Measurements from ENCODE around the gene HAGH. TPM values are rescaled to one million over a fixed set of nuclear protein-coding genes. Genes with fewer than 3 reads are reported as not detected.

The HAGH gene
- total RNA-seq, 1 experiment from 2014 or later = 48.2 TPM

DNA sequence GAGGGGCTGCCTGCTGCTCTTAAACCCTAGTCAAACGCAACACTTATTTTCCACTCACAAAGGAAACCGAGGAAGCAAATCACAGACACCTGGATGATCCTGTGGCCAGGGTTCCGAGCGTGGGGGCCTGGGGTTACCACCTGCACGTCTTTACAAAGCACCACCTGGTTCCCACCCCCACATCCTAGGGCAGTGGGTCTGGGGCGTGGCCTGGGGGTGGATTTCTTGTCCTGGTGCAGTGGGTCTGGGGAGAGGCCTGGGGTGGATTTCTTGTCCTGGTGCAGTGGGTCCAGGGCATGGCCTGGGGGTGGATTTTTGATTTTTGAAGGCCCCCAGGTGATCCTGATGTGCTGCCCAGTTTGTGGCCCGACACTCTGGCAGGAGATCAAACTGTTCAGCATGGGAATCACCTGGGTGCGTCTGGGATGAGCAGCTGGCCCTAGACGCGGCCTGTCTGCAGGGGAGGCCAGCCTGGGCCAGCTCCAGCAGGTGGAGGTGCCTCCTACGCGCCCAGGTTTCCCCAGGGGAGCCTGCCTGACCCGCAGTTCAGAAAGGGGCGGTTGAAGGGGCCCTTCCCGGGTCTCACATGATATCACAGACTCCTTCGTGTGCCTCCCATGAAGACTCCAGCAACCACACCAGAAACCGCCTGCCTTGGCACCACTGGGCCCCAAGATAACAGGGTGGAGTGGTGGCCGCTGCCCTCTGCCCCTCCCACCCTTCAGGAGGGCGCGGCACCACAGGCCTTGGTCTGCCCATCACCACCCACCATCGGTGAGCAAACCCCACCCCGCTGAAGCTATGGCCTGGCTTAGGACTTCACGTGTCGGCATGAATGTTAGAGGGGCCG lies 6.3 kb downstream of the HAGH start:
- no peak overlapping the region for H3K4me3 Mint-ChIP-seq (ENCODE audit: low read depth, unreplicated experiment)
- H3K27me3 Mint-ChIP-seq (ENCODE audit: unreplicated experiment) = no peaks in the 10 kb centered on the region
- BruUV-seq (replicated peaks) = no TSS peak
- TF ChIP-seq, protein P1, sequence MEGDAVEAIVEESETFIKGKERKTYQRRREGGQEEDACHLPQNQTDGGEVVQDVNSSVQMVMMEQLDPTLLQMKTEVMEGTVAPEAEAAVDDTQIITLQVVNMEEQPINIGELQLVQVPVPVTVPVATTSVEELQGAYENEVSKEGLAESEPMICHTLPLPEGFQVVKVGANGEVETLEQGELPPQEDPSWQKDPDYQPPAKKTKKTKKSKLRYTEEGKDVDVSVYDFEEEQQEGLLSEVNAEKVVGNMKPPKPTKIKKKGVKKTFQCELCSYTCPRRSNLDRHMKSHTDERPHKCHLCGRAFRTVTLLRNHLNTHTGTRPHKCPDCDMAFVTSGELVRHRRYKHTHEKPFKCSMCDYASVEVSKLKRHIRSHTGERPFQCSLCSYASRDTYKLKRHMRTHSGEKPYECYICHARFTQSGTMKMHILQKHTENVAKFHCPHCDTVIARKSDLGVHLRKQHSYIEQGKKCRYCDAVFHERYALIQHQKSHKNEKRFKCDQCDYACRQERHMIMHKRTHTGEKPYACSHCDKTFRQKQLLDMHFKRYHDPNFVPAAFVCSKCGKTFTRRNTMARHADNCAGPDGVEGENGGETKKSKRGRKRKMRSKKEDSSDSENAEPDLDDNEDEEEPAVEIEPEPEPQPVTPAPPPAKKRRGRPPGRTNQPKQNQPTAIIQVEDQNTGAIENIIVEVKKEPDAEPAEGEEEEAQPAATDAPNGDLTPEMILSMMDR (IDR thresholded peaks at IDR 0.05; ENCODE audit: unreplicated experiment) = no peak
- no peak for DNase-seq
- H3K36me3 Mint-ChIP-seq (ENCODE audit: insufficient read depth, unreplicated experiment) = peaks cover 27% of the 10 kb centered on the region
- CTCF ChIA-PET = interaction anchor here (0.6 kb wide), 1 partner anchor 191 kb away, joined by 5 read pairs; no protein-coding TSS in a partner anchor
- H3K9me3 Mint-ChIP-seq (ENCODE audit: low read depth, unreplicated experiment) = no peaks in the 10 kb centered on the region
- no peak overlapping the region for H3K27ac Mint-ChIP-seq (ENCODE audit: unreplicated experiment)
- H3K4me1 Mint-ChIP-seq (ENCODE audit: low read depth, unreplicated experiment) = no peaks in the 10 kb centered on the region
- intact Hi-C loops (cut with micrococcal nuclease; ENCODE audit: unreplicated experiment) = no loop called here

DNA sequence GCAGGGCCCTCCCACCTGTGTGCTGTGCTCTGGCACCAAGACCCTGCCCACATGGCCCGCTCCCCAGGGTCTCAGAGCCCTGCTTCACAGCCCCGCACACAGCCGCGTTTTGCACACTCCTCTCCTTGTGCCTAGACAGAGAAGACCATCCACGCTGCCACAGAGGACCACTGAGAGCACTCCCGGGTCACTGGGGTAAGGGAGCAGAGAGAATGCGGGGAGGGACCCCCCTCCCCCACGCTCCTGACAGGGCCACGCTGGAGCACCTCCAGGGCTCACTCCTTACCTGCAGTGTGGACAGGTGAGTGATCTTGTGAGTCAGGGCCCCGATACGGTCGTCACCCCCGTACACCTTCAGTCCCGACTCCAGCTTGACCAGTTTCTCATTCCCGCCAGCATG lies 7.0 kb downstream of the HAGH start:
- intact Hi-C loops (cut with micrococcal nuclease; ENCODE audit: unreplicated experiment) = no loop called here
- no peak overlapping the region for H3K27ac Mint-ChIP-seq (ENCODE audit: unreplicated experiment)
- no TSS peak for BruUV-seq (replicated peaks)
- CTCF ChIA-PET = interaction anchor here (0.6 kb wide), 1 partner anchor 192 kb away, joined by 5 read pairs; no protein-coding TSS in a partner anchor
- H3K27me3 Mint-ChIP-seq (ENCODE audit: unreplicated experiment) = no peaks in the 10 kb centered on the region
- H3K9me3 Mint-ChIP-seq (ENCODE audit: low read depth, unreplicated experiment) = no peaks in the 10 kb centered on the region
- no peaks in the 10 kb centered on the region for H3K4me1 Mint-ChIP-seq (ENCODE audit: low read depth, unreplicated experiment)
- DNase-seq = no peak
- peaks cover 28% of the 10 kb centered on the region for H3K36me3 Mint-ChIP-seq (ENCODE audit: insufficient read depth, unreplicated experiment)
- no peak overlapping the region for H3K4me3 Mint-ChIP-seq (ENCODE audit: low read depth, unreplicated experiment)
- TF ChIP-seq, protein P1 (IDR thresholded peaks at IDR 0.05; ENCODE audit: unreplicated experiment) = no peak

DNA sequence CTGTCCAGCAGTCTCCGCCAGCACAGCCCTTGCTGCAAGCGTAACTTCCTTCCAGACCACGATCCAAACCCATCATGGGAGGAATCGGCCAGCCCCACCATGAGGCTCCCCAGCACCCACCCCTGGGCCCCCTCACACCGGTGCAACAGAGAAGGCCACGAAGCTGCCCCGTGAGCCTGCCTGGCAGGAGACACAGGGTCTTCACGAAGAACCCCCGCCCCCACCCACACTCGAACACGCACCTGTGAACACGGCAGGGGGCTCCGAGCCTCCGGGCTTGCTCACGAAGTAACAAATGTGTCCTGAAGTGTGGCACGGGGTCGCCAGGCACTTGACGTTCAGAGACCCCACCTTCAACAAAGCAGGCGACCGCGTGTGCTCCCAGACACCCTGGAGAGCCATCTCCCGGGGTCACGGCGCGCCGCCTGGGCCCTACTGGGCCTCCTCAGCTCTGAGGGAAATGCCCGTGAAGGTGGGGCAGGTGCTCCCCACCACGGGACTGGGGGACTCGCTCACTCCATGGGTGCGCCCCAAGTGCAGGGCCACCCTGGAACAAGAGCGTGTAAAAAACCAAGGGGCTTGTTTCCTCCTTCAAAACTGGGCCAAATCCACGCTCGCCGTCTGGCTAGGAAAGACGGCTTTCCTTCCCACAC lies 7.6 kb downstream of the HAGH start:
- Mint-ChIP-seq H3K36me3 (ENCODE audit: insufficient read depth, unreplicated experiment) (peaks cover 24% of the 10 kb centered on the region), H3K9me3 (ENCODE audit: low read depth, unreplicated experiment) (no peaks in the 10 kb centered on the region), H3K4me3 (ENCODE audit: low read depth, unreplicated experiment) (no peak overlapping the region), H3K27ac (ENCODE audit: unreplicated experiment) (no peak overlapping the region), H3K27me3 (ENCODE audit: unreplicated experiment) (no peaks in the 10 kb centered on the region), H3K4me1 (ENCODE audit: low read depth, unreplicated experiment) (no peaks in the 10 kb centered on the region)
- TF ChIP-seq, protein P1 (IDR thresholded peaks at IDR 0.05; ENCODE audit: unreplicated experiment) = no peak
- no peak for DNase-seq
- no TSS peak for BruUV-seq (replicated peaks)
- CTCF ChIA-PET = no interaction called here
- intact Hi-C loops (cut with micrococcal nuclease; ENCODE audit: unreplicated experiment) = no loop called here

DNA sequence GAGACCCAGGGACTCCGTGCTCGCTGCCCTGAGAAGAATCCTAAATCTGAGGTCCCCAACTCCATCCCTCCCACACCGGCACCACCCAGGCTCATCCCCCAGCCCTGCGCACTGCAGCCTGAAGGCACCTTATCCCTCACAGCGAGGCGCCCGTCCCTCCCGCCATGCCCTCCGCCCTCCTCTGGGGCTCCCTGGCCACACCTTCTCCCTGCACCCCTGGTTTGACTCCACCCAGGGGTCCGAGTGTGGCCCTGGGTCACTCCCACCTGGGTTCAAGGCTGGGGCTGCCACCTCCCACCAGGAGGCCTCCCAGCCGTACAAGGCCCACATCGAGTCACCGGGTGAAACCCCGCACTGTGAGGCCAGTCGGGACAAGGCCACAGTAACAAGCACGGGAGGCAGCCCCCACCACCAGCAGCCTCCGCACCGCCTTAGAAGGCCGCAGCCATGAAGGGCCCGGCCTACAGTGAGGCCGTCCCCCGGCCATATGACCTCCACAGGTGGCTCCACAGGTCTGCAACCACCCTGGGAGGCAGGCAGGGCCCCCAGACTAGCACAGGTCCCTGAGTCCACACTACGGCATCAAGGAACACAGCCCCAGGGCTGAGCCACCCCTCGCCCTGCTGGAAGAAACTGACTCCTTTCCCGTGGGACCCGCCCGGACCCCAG lies 8.3 kb downstream of the HAGH start:
- Mint-ChIP-seq H3K36me3 (ENCODE audit: insufficient read depth, unreplicated experiment) (peaks cover 28% of the 10 kb centered on the region), H3K27me3 (ENCODE audit: unreplicated experiment) (no peaks in the 10 kb centered on the region), H3K9me3 (ENCODE audit: low read depth, unreplicated experiment) (no peaks in the 10 kb centered on the region), H3K4me1 (ENCODE audit: low read depth, unreplicated experiment) (no peaks in the 10 kb centered on the region), H3K4me3 (ENCODE audit: low read depth, unreplicated experiment) (no peak overlapping the region), H3K27ac (ENCODE audit: unreplicated experiment) (no peak overlapping the region)
- TF ChIP-seq, protein P1 (IDR thresholded peaks at IDR 0.05; ENCODE audit: unreplicated experiment) = no peak
- BruUV-seq (replicated peaks) = no TSS peak
- intact Hi-C loops (cut with micrococcal nuclease; ENCODE audit: unreplicated experiment) = no loop called here
- DNase-seq = no peak
- CTCF ChIA-PET = no interaction called here
